HTERT RPE-1 (cell line): ENCODE results near the gene KAT8.

Experiments used
- in situ Hi-C: fragments of 300-500 bp; cut with MboI; formaldehyde crosslinking; loops from 4 replicates; pipeline ENCODE4 v1.14.3; 2020; ENCODE audit warnings: low sequenced_read_pairs

The KAT8 gene

DNA sequence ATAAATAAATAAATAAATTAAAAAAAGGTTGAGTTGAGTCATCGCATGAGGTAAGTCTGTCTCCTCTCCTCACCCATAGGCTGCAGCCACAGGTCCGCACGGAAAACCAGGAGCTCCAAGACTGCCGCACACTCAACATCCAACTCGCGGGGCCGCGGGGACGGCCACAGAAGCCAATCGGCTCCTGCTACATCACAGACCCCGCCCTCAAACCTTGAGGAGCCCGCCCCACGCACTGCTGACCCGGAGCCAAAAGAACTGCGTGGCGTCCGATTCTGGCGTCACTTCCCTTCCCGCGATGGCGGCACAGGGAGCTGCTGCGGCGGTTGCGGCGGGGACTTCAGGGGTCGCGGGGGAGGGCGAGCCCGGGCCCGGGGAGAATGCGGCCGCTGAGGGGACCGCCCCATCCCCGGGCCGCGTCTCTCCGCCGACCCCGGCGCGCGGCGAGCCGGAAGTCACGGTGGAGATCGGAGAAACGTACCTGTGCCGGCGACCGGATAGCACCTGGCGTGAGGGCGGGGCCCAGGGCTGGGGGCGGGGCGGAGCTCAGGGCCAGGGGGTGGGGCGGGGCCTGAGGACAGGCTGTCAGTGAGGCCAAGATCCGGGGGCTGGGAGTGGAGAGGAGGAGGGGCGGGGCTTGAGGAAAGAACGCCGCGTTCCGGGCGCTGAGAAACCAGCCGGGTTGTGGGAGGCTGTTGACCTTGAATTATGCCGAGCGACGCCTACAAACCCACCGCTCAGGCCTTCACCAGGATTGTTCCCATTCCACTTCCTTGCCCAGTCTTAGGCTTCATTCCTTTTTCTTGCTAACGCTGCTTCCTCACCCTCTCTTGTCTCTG lies at the start of gene KAT8:
Gene KAT8, plus strand, starts transcription at position 281 of the 839 bp plus-strand sequence. Its CDS starts 18 bp downstream, at position 299.
- in situ Hi-C loops = no loop called here

DNA sequence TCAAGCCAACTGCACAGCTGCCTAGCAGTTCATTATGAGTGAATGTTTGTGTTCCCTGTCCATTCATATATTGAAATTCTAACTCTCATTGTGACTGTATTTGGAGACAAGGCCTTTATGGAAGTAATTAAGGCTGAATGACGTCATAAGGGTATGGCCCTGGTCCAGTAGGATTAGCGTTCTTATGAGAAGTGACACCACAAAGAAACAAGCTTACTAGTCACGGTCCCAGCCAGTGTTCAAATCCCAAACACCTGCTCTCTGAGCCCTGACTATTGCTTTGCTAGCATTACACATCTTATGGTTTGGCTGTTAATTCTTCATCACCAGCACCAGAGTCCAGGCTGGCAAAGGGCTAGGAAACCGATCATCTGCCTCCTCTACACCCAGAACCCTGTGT lies 45.6 kb upstream of the KAT8 start:
- in situ Hi-C loops = no loop called here

DNA sequence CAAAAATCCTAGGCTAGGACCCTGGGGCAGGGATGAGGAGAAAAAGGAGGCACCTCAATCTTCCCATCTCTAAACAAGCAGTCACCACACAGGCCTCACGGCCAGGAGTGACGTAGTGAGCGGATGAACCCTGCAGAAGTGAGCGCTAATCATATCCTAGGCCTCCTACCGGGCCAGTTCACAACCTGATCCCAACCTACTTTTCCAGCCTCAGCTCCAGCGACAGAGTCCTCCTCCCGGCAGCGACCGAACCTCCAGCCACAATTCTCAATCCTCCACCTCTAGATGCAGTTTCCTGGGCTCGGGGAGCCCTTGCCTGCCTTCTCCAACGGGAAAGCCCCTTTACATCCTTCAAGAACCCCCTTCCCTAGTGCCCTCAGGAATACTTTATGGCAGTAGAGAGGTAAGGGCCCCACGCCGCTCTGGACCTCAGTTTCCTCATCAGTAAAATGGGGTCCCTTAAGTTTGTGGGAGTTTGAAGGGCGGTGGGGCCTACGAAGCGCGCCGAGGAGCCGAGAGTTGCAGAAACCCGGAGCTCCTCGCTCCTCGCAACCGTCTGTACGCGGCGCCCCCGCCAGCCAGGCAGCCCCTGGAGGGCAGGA lies 44.8 kb upstream of the KAT8 start:
- in situ Hi-C loops = no loop called here

DNA sequence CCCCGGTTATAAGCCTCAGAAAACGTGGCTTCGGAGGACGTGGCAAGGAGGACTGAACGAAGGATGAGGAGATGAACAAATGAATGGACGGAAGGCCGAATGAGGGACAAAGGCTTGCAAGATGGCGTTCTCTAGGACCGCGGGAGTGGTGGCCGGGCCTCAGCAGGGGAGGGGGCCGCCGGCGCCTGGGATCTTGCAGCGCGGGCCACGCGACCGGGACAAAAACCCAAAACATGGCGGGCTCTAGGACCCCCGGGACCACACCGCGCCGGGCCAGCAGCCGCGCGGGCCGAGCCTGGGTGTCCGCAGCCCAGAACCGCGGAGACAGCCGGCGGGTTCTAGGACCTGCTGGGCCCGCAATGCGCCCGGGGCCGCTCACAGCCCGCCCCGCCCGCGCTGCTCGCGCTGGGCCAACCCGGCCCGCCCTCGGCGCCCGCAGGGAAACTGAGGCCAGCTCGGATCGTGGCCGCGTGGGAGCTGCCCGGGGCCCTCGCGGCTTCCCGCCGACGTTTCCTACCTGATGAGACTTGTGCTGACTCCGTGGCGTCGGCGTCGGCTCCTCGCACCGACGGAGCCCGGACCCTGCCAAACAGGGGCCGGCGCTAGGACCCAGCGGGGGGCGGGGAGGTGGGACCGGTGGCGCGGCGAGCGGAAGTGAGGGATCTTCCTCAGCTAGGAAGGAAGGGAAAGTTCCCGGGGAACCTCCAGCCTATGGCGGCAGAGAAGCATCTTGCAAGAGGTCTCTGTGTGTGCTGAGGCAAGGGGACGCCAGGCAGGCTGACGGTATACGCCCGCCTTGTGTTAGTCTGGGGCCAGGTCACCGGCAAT lies 44.1 kb upstream of the KAT8 start:
- in situ Hi-C loops = no loop called here

DNA sequence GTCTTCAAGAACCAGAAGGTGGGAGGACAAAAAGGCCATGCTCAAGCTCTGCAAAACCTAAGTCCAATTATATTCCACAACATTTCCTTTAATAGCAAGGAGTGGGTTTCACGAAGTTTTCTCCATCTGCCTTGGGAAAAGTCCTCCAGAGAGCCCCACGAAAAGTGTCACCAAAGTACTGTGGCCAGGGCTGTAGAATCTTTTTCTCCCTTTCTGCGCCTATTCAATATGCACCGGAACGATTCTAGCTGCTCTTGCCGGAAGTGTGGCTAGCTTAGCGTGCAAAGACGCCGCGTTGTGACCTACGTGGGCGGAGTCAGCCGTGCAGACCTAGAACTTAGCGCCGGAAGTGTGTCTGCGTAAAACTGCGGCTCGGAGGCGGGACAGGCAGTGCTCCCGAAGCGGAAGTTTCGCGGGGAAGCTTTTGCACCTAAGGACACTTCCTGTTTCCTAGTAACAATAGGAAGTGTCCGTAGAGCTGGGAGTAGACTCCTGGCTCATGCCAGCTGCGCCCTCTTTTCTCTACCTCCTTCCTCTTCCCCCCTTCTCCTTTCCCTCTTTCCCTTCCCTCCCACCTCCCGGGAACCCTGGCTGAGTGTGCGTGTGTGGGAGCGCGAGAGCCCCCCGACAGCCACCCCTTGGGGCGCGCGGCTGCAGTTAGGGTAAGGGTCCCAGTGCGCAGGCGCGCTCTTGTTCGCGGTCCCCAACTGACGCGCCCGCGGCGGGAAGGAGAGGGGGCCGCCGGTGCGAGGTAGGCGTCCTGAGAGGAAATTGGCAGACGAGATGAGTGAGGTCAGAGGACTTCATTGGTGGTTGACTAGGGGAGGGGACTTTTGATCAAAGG lies 43.3 kb upstream of the KAT8 start, which contains the start of the genes ZNF646 and ZNF668:
Gene ZNF646, plus strand, starts transcription at position 453 of the 844 bp plus-strand sequence. CDS start 1,903 bp downstream, outside the sequence.
Gene ZNF668, minus strand, starts transcription at position 271 of the 844 bp plus-strand sequence. CDS start 9,781 bp downstream, outside the sequence.
- in situ Hi-C loops = no loop called here

DNA sequence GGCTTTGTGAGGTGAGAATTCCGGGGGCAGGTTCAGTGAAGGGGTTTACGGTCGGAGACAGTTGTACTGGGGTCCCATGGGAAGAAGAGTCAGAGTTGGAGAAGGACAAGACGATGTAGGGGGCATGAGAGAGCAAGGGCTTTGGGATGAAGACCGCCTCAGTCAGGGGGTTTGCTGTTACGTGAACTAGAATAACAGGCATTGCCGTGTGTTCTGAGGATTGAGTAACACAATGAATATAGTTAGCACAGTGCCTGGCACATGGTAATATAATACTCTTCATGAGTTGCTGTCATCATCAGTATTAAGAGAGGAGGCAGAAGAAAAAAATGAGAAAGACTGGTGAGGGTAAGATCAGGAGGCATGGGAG lies 42.7 kb upstream of the KAT8 start:
- in situ Hi-C loops = no loop called here

DNA sequence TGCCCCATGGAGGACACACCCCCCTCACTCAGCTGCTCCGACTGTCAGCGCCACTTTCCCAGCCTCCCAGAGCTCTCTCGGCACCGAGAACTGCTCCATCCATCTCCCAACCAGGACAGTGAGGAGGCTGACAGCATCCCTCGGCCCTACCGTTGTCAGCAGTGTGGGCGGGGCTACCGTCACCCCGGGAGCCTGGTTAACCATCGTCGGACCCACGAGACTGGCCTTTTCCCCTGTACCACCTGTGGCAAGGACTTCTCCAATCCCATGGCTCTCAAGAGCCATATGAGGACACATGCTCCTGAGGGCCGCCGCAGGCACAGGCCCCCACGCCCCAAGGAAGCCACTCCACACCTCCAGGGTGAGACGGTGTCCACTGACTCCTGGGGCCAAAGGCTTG lies 41.1 kb upstream of the KAT8 start:
- in situ Hi-C loops = no loop called here

DNA sequence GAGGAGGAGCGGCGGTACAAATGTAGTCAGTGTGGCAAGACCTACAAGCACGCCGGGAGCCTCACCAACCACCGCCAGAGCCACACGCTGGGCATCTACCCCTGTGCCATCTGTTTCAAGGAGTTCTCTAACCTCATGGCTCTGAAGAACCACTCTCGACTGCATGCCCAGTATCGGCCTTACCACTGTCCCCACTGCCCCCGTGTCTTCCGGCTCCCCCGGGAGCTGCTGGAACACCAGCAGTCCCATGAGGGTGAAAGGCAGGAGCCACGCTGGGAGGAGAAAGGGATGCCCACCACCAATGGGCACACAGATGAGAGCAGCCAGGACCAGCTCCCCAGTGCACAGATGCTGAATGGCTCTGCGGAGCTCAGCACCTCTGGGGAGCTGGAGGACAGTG lies 40.4 kb upstream of the KAT8 start:
- in situ Hi-C loops = no loop called here

DNA sequence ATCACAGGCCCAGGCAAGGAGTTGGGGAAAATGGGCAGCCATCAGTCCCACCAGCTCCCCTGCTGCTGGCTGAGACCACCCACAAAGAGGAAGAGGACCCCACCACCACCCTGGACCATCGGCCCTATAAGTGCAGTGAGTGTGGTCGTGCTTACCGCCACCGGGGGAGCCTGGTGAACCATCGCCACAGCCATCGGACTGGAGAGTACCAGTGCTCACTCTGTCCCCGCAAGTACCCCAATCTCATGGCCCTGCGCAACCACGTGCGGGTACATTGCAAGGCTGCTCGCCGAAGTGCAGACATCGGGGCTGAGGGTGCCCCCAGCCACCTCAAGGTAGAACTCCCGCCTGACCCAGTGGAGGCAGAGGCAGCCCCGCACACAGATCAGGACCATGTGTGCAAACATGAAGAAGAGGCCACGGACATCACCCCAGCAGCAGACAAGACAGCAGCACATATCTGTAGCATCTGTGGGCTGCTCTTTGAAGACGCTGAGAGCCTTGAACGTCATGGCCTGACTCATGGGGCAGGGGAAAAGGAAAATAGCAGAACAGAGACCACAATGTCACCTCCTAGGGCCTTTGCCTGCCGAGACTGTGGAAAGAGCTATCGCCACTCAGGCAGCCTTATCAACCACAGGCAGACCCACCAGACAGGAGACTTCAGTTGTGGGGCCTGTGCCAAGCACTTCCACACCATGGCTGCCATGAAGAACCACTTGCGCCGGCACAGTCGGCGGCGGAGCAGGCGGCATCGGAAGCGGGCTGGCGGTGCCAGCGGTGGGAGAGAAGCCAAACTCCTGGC lies 39.7 kb upstream of the KAT8 start:
- in situ Hi-C loops = no loop called here

DNA sequence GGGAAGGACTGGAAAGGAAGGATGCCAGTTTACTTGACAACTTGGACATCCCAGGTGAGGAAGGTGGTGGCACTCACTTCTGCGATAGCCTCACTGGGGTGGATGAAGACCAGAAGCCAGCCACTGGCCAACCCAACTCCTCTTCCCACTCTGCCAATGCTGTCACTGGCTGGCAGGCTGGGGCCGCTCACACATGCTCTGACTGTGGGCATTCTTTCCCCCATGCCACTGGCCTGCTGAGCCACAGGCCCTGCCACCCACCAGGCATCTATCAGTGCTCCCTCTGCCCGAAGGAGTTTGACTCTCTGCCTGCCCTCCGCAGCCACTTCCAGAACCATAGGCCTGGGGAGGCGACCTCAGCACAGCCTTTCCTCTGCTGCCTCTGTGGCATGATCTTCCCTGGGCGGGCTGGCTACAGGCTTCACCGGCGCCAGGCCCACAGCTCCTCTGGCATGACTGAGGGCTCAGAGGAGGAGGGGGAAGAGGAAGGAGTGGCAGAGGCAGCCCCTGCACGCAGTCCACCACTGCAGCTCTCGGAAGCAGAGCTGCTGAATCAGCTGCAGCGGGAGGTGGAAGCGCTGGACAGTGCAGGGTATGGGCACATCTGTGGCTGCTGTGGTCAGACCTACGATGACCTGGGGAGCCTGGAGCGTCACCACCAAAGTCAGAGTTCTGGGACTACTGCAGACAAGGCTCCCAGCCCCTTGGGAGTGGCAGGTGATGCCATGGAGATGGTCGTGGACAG lies 38.7 kb upstream of the KAT8 start:
- in situ Hi-C loops = no loop called here

DNA sequence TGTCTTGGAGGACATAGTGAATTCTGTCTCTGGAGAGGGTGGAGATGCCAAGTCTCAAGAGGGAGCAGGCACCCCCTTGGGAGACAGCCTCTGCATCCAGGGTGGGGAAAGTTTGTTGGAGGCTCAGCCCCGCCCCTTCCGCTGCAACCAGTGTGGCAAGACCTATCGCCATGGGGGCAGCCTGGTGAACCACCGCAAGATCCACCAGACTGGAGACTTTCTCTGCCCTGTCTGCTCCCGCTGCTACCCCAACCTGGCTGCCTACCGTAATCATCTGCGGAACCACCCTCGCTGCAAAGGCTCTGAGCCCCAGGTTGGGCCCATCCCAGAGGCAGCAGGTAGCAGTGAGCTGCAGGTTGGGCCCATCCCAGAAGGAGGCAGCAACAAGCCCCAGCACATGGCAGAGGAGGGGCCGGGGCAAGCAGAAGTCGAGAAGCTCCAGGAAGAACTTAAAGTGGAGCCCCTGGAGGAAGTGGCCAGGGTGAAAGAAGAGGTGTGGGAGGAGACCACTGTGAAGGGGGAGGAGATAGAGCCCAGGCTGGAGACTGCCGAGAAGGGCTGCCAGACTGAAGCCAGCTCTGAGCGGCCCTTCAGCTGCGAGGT lies 38.0 kb upstream of the KAT8 start:
- in situ Hi-C loops = no loop called here

DNA sequence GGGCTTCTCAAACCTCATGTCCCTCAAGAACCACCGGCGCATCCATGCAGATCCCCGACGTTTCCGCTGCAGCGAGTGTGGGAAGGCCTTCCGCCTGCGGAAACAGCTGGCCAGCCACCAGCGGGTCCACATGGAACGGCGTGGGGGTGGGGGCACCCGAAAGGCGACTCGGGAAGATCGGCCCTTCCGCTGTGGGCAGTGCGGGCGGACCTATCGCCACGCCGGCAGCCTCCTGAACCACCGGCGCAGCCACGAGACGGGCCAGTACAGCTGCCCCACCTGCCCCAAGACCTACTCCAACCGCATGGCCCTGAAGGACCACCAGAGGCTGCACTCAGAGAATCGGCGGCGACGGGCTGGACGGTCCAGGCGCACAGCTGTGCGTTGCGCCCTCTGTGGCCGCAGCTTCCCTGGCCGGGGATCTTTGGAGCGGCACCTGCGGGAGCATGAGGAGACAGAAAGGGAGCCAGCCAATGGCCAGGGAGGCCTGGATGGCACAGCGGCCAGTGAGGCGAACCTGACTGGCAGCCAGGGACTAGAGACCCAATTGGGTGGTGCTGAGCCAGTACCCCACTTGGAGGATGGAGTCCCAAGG lies 37.3 kb upstream of the KAT8 start:
- in situ Hi-C loops = no loop called here

DNA sequence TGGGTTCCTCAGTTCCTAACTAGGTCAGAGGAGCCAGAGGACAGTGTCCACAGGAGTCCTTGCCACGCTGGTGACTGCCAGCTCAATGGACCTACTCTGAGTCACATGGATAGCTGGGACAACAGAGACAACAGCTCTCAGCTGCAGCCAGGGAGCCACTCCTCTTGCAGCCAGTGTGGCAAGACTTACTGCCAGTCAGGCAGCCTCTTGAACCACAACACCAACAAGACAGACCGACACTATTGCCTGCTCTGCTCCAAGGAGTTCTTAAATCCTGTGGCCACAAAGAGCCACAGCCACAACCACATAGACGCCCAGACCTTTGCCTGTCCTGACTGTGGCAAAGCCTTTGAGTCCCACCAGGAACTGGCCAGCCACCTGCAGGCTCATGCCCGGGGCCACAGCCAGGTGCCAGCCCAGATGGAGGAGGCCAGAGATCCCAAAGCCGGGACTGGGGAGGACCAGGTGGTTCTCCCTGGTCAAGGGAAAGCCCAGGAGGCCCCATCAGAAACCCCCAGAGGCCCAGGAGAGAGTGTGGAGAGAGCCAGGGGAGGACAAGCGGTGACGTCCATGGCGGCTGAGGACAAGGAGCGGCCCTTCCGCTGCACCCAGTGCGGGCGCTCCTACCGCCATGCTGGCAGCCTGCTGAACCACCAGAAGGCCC lies 36.6 kb upstream of the KAT8 start:
- in situ Hi-C loops = no loop called here

DNA sequence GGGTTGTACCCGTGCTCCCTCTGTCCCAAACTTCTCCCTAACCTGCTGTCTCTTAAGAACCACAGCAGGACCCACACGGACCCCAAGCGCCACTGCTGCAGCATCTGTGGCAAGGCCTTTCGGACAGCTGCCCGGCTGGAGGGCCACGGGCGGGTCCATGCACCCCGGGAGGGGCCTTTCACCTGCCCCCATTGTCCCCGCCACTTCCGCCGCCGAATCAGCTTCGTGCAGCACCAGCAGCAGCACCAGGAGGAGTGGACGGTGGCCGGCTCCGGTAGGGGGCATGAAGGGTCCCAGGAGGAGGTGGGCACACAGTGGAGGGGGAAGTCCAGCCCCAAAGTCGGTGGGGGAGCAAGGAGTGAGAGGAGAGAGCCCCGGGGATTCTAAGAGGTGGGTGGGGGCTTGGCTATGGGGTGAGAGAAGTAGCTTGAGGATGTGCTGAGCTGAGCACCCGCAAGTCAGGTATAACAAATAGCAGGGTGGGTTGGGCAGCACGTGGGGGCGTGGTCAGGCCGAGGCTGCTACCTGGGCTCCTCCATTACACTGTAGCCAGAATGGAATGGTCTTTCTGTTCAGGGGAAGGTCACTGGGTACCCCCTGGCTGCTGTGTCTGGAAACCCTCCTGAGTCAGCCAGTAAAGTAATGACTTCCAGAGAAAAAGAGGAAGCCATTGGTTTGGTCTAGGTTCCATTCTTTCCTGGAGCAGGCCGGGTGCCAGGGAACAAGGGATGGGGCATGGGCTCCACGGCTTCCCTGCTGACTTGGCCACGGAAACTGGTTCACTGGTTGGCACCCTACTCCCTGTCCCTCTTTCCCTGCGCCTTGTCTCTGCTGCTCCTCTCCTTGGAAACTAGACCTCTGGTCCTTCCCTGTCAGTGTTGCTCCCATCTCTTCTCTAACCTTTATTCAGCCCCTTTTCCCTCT lies 35.8 kb upstream of the KAT8 start:
- in situ Hi-C loops = no loop called here

DNA sequence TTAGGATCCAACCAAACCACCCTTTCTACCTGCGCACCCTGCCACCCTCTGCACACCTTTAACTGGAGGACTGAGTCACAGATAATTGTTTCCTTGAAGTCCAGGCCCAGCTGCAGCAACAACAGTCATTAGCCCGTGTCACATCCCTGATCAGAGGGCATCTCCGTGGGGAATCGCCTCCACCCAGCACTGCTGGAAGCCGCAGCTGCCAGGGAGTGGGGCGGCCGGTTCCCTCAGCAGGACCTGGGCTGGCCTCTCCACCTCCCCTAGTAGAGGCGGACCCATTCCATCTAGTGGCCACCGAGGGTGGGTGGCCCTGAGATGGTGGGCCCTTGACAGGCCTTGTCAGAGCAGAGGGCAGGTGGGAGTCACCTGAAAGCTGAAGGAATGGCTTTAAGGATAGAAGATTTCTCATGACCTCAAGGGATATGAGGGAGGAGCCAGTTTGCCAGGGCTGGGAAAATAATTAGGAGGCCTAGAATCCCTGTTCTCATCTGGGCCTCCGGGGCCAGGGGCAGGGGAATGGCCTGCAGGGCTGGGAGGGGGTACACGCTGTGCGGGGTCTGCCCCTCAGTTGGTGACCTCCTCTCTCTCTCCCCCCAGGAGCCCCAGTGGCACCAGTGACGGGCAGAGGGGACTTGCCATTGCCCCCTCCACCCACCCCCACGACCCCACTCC lies 35.0 kb upstream of the KAT8 start:
- in situ Hi-C loops = no loop called here

DNA sequence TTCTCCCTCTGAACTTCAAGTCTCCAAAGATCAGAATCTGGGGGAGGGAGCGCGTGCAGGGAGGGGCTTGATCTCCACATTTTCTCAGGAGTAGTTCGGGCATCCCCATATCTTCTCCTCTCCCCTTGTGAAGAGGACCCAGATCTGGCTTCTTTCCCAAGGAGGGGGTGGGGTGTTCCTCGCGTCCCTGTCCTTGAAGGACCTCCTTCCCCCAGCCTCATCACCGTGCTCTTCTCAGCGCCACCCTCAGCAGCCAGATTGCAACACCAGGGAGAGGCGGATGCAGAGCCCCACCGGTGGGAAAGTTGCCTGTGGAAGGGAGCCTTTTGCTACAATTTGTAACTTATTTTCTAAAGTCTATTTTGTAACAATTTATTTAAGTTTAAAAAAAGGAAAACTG lies 34.4 kb upstream of the KAT8 start:
- in situ Hi-C loops = no loop called here
